Activated CD8-positive, alpha-beta T cell treated with anti-CD3 and anti-CD28 coated beads, Interleukin-2, amount 10 ng/mL, durations not matched to agents 7 days and 5 days (primary cell): ENCODE measurements around the gene AFF4. TPM values are rescaled to one million over a fixed set of nuclear protein-coding genes. Genes with fewer than 3 reads are reported as not detected.
A peak's percentile ranks its signal among the peaks of the same experiment; 100 is the strongest.
"Not testable (repeated sequence)": the region's sequence is repeated elsewhere in the genome, so short reads cannot be mapped to it uniquely, and the experiment has no call there.

Experiments used
- ATAC-seq: fragments of 150-1000 bp; cut with Tn5 transposase; one replicate; pipeline ENCODE4 v1.10.0; 2021; ENCODE audit warnings: moderate library complexity
- CTCF ChIA-PET: fragments of 350-600 bp; sonication (Branson Sonifier 250); formaldehyde crosslinking; loops from one replicate; lab custom pipeline; 2021; ENCODE audit warnings: antibody characterized with exemption; lab: Charles Lee
- POLR2A ChIA-PET: fragments of 350-600 bp; sonication (Branson Sonifier 250); formaldehyde crosslinking; loops from one replicate; lab custom pipeline; 2021; ENCODE audit warnings: antibody characterized with exemption; lab: Charles Lee
- DNase-seq: peaks from one replicate; pipeline ENCODE4 v3.0.0-alpha.2; 2020
- H3K27ac Mint-ChIP-seq: one replicate; pipeline ENCODE4 v1.8.0; 2021; ENCODE audit warnings: mild to moderate bottlenecking, mixed read lengths
- H3K27me3 Mint-ChIP-seq: one replicate; pipeline ENCODE4 v1.8.0; 2021; ENCODE audit warnings: low read depth, mixed read lengths
- H3K36me3 Mint-ChIP-seq: one replicate; pipeline ENCODE4 v1.8.0; 2021; ENCODE audit warnings: low read depth, mixed read lengths
- H3K4me1 Mint-ChIP-seq: one replicate; pipeline ENCODE4 v1.8.0; 2021; ENCODE audit warnings: low read depth, mixed read lengths
- H3K4me3 Mint-ChIP-seq: one replicate; pipeline ENCODE4 v1.8.0; 2021; ENCODE audit warnings: mild to moderate bottlenecking, mixed read lengths
- H3K9me3 Mint-ChIP-seq: one replicate; pipeline ENCODE4 v1.8.0; 2022; ENCODE audit warnings: mixed read lengths; ENCODE audit not compliant: insufficient read depth
- total RNA-seq, 2 experiments: library from RNA; stranded (reverse); gene quantifications; one replicate each; pipeline ENCODE4 v1.2.3, GENCODE V29; 2021

AFF4 gene
- total RNA-seq, 2 experiments from 2014 or later, result 27.2 to 30.3 TPM

GRCh38 chr5:132870801-132871200 is 92.6 kb downstream of the AFF4 start:
- no peak overlapping the region for H3K4me3 Mint-ChIP-seq
- DNase-seq (no peak), ATAC-seq (no peak)
- H3K9me3 Mint-ChIP-seq, result no peaks in the 10 kb centered on the region
- no peak overlapping the region for H3K27ac Mint-ChIP-seq
- H3K4me1 Mint-ChIP-seq, result peaks cover 16% of the 10 kb centered on the region
- POLR2A ChIA-PET, result no interaction called here
- no peaks in the 10 kb centered on the region for H3K27me3 Mint-ChIP-seq
- H3K36me3 Mint-ChIP-seq, result peaks cover 54% of the 10 kb centered on the region
- CTCF ChIA-PET, result interaction anchor here (4.8 kb wide), 1 partner anchor 12 kb away, joined by 20 read pairs; no protein-coding TSS in a partner anchor

- Mint-ChIP-seq H3K9me3 (no peaks in the 10 kb centered on the region), H3K4me3 (peak overlapping the region; percentile 16), H3K27me3 (no peaks in the 10 kb centered on the region), H3K27ac (peak overlapping the region; percentile 48), H3K4me1 (peaks cover 23% of the 10 kb centered on the region), H3K36me3 (peaks cover 49% of the 10 kb centered on the region)
- ChIA-PET CTCF (interaction anchor here (0.8 to 4.8 kb wide), 3 partner anchors 15 to 483 kb away, joined by 3 to 20 read pairs (median 4); no protein-coding TSS in a partner anchor), POLR2A (no interaction called here)
- DNase-seq, result no peak
- ATAC-seq, result no peak
Measured at GRCh38 chr5:132868754-132869153, 94.7 kb downstream of the AFF4 start.

- Mint-ChIP-seq H3K4me3 (peak overlapping the region; percentile 98), H3K27me3 (peaks cover 3% of the 10 kb centered on the region), H3K27ac (peak overlapping the region; percentile 99), H3K4me1 (peaks cover 23% of the 10 kb centered on the region), H3K9me3 (no peaks in the 10 kb centered on the region), H3K36me3 (peaks cover 39% of the 10 kb centered on the region)
- ChIA-PET POLR2A (interaction anchor here (0.7 to 2.0 kb wide), 10 partner anchors 13 to 389 kb away, joined by 3 to 12 read pairs (median 3); partner anchors contain the start of genes AFF4 and HSPA4), CTCF (interaction anchor here (1.1 to 4.8 kb wide), 5 partner anchors 16 to 340 kb away, joined by 3 to 20 read pairs (median 3); no protein-coding TSS in a partner anchor)
- DNase-seq (no peak), ATAC-seq (no peak)
Measured at GRCh38 chr5:132867046-132867451, 96.4 kb downstream of the AFF4 start.

- ChIA-PET POLR2A (interaction anchor here (0.6 to 2.0 kb wide), 11 partner anchors 12 to 389 kb away, joined by 3 to 12 read pairs (median 3); partner anchors contain the start of genes AFF4 and HSPA4), CTCF (interaction anchor here (1.1 to 4.8 kb wide), 7 partner anchors 12 to 340 kb away, joined by 3 to 25 read pairs (median 4); partner anchors contain the start of gene SHROOM1)
- Mint-ChIP-seq H3K4me1 (peaks cover 23% of the 10 kb centered on the region), H3K9me3 (no peaks in the 10 kb centered on the region), H3K36me3 (peaks cover 34% of the 10 kb centered on the region), H3K4me3 (peak within 1 kb of the TSS; percentile 98), H3K27me3 (peaks cover 3% of the 10 kb centered on the region), H3K27ac (peak within 1 kb of the TSS; percentile 99)
- peak; percentile 99 for ATAC-seq
- DNase-seq, result peak; percentile 97
Measured at GRCh38 chr5:132866342-132867045, 96.9 kb downstream of the AFF4 start, which contains the start of the genes GDF9 and UQCRQ. Gene GDF9 (minus strand): TSS chr5:132866469. CDS start chr5:132864533, 1,936 bp downstream. Gene UQCRQ (plus strand): TSS chr5:132866642. CDS start chr5:132866882, 240 bp downstream.

- H3K27ac Mint-ChIP-seq, result peak overlapping the region; percentile 99
- POLR2A ChIA-PET, result interaction anchor here (0.6 to 2.0 kb wide), 7 partner anchors 17 to 186 kb away, joined by 3 to 12 read pairs (median 3); partner anchors contain the start of genes AFF4 and HSPA4
- CTCF ChIA-PET, result interaction anchor here (1.1 to 3.2 kb wide), 5 partner anchors 12 to 339 kb away, joined by 3 to 25 read pairs (median 4); partner anchors contain the start of gene SHROOM1
Measured at GRCh38 chr5:132865668-132866341, 97.6 kb downstream of the AFF4 start.

GRCh38 chr5:132860742-132861141 is 102.7 kb downstream of the AFF4 start:
- Mint-ChIP-seq H3K36me3 (no peaks in the 10 kb centered on the region), H3K4me1 (peaks cover 6% of the 10 kb centered on the region), H3K4me3 (no peak overlapping the region), H3K27ac (no peak overlapping the region), H3K9me3 (no peaks in the 10 kb centered on the region), H3K27me3 (peaks cover 17% of the 10 kb centered on the region)
- ChIA-PET CTCF (interaction anchor here (1.0 to 1.8 kb wide), 3 partner anchors 23 to 40 kb away, joined by 3 to 5 read pairs (median 5); no protein-coding TSS in a partner anchor), POLR2A (interaction anchor here (1.0 kb wide), 1 partner anchor 12 kb away, joined by 3 read pairs; no protein-coding TSS in a partner anchor)
- ATAC-seq (no peak), DNase-seq (no peak)

More at GRCh38 chr5:132865668-132866341, 97.6 kb downstream of the AFF4 start:
- Mint-ChIP-seq H3K4me1 (peaks cover 23% of the 10 kb centered on the region), H3K9me3 (no peaks in the 10 kb centered on the region), H3K4me3 (peak overlapping the region; percentile 98), H3K27me3 (peaks cover 5% of the 10 kb centered on the region), H3K36me3 (peaks cover 29% of the 10 kb centered on the region)
- ATAC-seq, result peak; percentile 43
- DNase-seq, result no peak

- ChIA-PET POLR2A (no interaction called here), CTCF (interaction anchor here (1.0 to 1.8 kb wide), 3 partner anchors 23 to 40 kb away, joined by 3 to 5 read pairs (median 5); no protein-coding TSS in a partner anchor)
- Mint-ChIP-seq H3K36me3 (no peaks in the 10 kb centered on the region), H3K9me3 (no peaks in the 10 kb centered on the region), H3K4me1 (no peaks in the 10 kb centered on the region), H3K4me3 (no peak overlapping the region), H3K27me3 (peaks cover 17% of the 10 kb centered on the region), H3K27ac (no peak overlapping the region)
- no peak for ATAC-seq
- DNase-seq, result no peak
Measured at GRCh38 chr5:132859889-132860437, 103.5 kb downstream of the AFF4 start.

GRCh38 chr5:132856011-132856410 is 107.4 kb downstream of the AFF4 start:
- no peaks in the 10 kb centered on the region for H3K9me3 Mint-ChIP-seq
- ATAC-seq (no peak), DNase-seq (no peak)
- H3K27me3 Mint-ChIP-seq, result peaks cover 16% of the 10 kb centered on the region
- H3K4me3 Mint-ChIP-seq, result no peak overlapping the region
- H3K4me1 Mint-ChIP-seq, result peaks cover 5% of the 10 kb centered on the region
- no peak overlapping the region for H3K27ac Mint-ChIP-seq
- ChIA-PET POLR2A (no interaction called here), CTCF (interaction anchor here (0.9 kb wide), 1 partner anchor 36 kb away, joined by 3 read pairs; no protein-coding TSS in a partner anchor)
- no peaks in the 10 kb centered on the region for H3K36me3 Mint-ChIP-seq

- peaks cover 13% of the 10 kb centered on the region for H3K27me3 Mint-ChIP-seq
- POLR2A ChIA-PET, result interaction anchor here (1.1 kb wide), 1 partner anchor 12 kb away, joined by 3 read pairs; no protein-coding TSS in a partner anchor
- H3K4me3 Mint-ChIP-seq, H3K4me1 Mint-ChIP-seq, H3K9me3 Mint-ChIP-seq, H3K36me3 Mint-ChIP-seq, DNase-seq, H3K27ac Mint-ChIP-seq, ATAC-seq: not testable (repeated sequence)
- CTCF ChIA-PET, result interaction anchor here (1.1 to 1.4 kb wide), 2 partner anchors 11 to 25 kb away, joined by 3 to 6 read pairs; partner anchors contain the start of genes GDF9, SHROOM1 and UQCRQ
Measured at GRCh38 chr5:132854992-132855391, 108.4 kb downstream of the AFF4 start.

- H3K4me3 Mint-ChIP-seq, result no peak overlapping the region
- CTCF ChIA-PET, result interaction anchor here (0.8 to 1.4 kb wide), 5 partner anchors 10 to 34 kb away, joined by 3 to 6 read pairs (median 3); partner anchors contain the start of genes GDF9, SHROOM1 and UQCRQ
- no peaks in the 10 kb centered on the region for H3K36me3 Mint-ChIP-seq
- POLR2A ChIA-PET, result interaction anchor here (1.1 kb wide), 1 partner anchor 13 kb away, joined by 3 read pairs; no protein-coding TSS in a partner anchor
- no peak overlapping the region for H3K27ac Mint-ChIP-seq
- no peaks in the 10 kb centered on the region for H3K9me3 Mint-ChIP-seq
- DNase-seq (no peak), ATAC-seq (no peak)
- H3K4me1 Mint-ChIP-seq, result peaks cover 5% of the 10 kb centered on the region
- H3K27me3 Mint-ChIP-seq, result peaks cover 10% of the 10 kb centered on the region
Measured at GRCh38 chr5:132854301-132854700, 109.1 kb downstream of the AFF4 start.
